MM.1S (cell line): Measurements from ENCODE around the gene ARHGEF33.

Experiments used
- EZH2 ChIP-seq: fragments of 300-600 bp; sonication (generic); optimal IDR thresholded peaks from 2 replicates; pipeline ENCODE3; 2017; ENCODE audit warnings: low read depth, mild to moderate bottlenecking, antibody characterized with exemption, low read length, mixed read lengths
- EZH2phosphoT487 ChIP-seq: fragments of 300-600 bp; sonication (generic); IDR thresholded peaks from 2 replicates; pipeline ENCODE4 v1.6.1; 2018; ENCODE audit warnings: antibody characterized with exemption, low read length
- TF ChIP-seq, protein P1 (sequence below): fragments of 300-600 bp; sonication (generic); IDR thresholded peaks from 2 replicates; pipeline ENCODE4 v1.5.1; 2016; ENCODE audit warnings: antibody characterized with exemption, low read length, mixed read lengths

DNA sequence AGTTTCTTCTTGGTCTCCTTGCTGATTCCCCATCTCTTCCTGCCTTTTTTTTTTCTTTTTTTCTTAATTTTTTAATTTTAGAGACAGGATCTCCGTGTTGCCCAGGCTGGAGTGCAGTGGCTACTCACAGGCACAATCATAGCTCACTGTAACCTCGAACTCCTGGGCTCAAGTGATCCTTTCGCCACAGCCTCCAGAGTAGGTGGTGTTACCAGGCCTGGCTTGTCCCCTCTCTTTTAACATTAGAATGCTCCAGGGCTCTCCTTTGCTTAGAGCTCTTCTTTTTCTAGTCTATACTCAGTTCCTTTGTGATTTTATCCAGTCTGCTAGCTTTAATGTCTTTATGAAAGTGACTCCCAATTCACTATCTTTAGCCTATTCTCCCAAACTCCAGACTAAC is 89.2 kb downstream of the ARHGEF33 start:
- TF ChIP-seq, protein P1, sequence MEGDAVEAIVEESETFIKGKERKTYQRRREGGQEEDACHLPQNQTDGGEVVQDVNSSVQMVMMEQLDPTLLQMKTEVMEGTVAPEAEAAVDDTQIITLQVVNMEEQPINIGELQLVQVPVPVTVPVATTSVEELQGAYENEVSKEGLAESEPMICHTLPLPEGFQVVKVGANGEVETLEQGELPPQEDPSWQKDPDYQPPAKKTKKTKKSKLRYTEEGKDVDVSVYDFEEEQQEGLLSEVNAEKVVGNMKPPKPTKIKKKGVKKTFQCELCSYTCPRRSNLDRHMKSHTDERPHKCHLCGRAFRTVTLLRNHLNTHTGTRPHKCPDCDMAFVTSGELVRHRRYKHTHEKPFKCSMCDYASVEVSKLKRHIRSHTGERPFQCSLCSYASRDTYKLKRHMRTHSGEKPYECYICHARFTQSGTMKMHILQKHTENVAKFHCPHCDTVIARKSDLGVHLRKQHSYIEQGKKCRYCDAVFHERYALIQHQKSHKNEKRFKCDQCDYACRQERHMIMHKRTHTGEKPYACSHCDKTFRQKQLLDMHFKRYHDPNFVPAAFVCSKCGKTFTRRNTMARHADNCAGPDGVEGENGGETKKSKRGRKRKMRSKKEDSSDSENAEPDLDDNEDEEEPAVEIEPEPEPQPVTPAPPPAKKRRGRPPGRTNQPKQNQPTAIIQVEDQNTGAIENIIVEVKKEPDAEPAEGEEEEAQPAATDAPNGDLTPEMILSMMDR, result no peak
- TF ChIP-seq EZH2phosphoT487 (no peak), EZH2 (no peak)
